GM19099 (cell line): ENCODE measurements around the gene SYT5.

Experiments used
- POLR2A ChIP-seq: IDR thresholded peaks from 3 replicates; pipeline ENCODE4 v1.6.1; 2011; ENCODE audit warnings: low read depth; ENCODE audit not compliant: insufficient read length; ENCODE audit errors: extremely low read depth

The SYT5 gene

GRCh38 chr19:55137915-55138314, 42.2 kb downstream of the SYT5 start:
- TF ChIP-seq POLR2A: no peak

GRCh38 chr19:55136399-55137102, 43.5 kb downstream of the SYT5 start:
- no peak for TF ChIP-seq POLR2A

GRCh38 chr19:55134736-55135135, 45.4 kb downstream of the SYT5 start:
- TF ChIP-seq POLR2A: no peak

- no peak for TF ChIP-seq POLR2A
These were observed 46.2 kb downstream of the SYT5 start for GRCh38 chr19:55133639-55134444.

GRCh38 chr19:55132453-55133129, 47.5 kb downstream of the SYT5 start:
- no peak for TF ChIP-seq POLR2A

GRCh38 chr19:55131421-55131820, 48.7 kb downstream of the SYT5 start:
- no peak for TF ChIP-seq POLR2A
